Uterus (tissue), 4 donors: ENCODE data around the gene FAM221A. TPM values are rescaled to one million over a fixed set of nuclear protein-coding genes. Genes with fewer than 3 reads are reported as not detected.

Experiments used
- DNase-seq, 2 donors: peaks; one replicate each; pipeline ENCODE4 v3.0.0-alpha.2; 2019 to 2020
- H3K27ac ChIP-seq, 2 donors: fragments of 200-600 bp; sonication (generic); 1 replicate in 1 of 2; 2 replicates in 1 of 2; pipeline ENCODE4 v1.5.1; 2016 to 2018
- H3K27me3 ChIP-seq, 2 donors: fragments of 200-600 bp; sonication (generic); one replicate each; pipeline ENCODE4 v1.5.1; 2018 to 2019; ENCODE audit warnings: control low read depth in 1 of 2
- H3K36me3 ChIP-seq, 2 donors: fragments of 200-600 bp; sonication (generic); one replicate each; pipeline ENCODE4 v1.5.1; 2019; ENCODE audit warnings: control low read depth in 1 of 2
- H3K4me1 ChIP-seq, 2 donors: fragments of 200-600 bp; sonication (generic); one replicate each; pipeline ENCODE4 v1.5.1; 2018 to 2019; ENCODE audit warnings: control low read depth in 1 of 2
- H3K4me3 ChIP-seq, 2 donors: fragments of 200-600 bp; sonication (generic); 1 replicate in 1 of 2; 2 replicates in 1 of 2; pipeline ENCODE4 v1.5.1; 2018 to 2019; ENCODE audit warnings: mild to moderate bottlenecking in 1 of 2
- H3K9me3 ChIP-seq, 2 donors: fragments of 200-600 bp; sonication (generic); one replicate each; pipeline ENCODE4 v1.5.1; 2019; ENCODE audit warnings: control low read depth in 1 of 2
- POLR2A ChIP-seq, 2 donors: fragments of 450-650 bp; IDR thresholded peaks; one replicate each; pipeline ENCODE4 v1.6.1; 2016; ENCODE audit warnings: antibody characterized with exemption in 2 of 2, mild to moderate bottlenecking in 1 of 2, moderate library complexity in 1 of 2
- intact Hi-C: fragments of 100-400 bp; cut with DNase I; formaldehyde crosslinking; loops from one replicate; pipeline ENCODE4 v1.15.1; 2023; ENCODE audit warnings: low total_unique reads
- total RNA-seq, 4 donors: library from RNA; depleted of rRNA in 3 of 4; stranded (reverse); fragments of >200 nt in 3 of 4; gene quantifications; one replicate each; pipeline versions ENCODE4 v1.1.0 to v1.2.4, GENCODE V29; 2014 to 2023
- TF ChIP-seq, protein P1 (sequence below), 4 experiments: fragments of 200-600 bp in 2 of 4; fragments of 450-650 bp in 2 of 4; sonication (generic) in 2 of 4; IDR thresholded peaks; one replicate each; pipeline ENCODE4 v1.5.1; 2016 to 2019; ENCODE audit warnings: antibody characterized with exemption in 4 of 4, mild to moderate bottlenecking in 2 of 4, moderate library complexity in 1 of 4
- donor health status: DM: yes; HTN: yes; CAD: no.

The FAM221A gene, protein sequence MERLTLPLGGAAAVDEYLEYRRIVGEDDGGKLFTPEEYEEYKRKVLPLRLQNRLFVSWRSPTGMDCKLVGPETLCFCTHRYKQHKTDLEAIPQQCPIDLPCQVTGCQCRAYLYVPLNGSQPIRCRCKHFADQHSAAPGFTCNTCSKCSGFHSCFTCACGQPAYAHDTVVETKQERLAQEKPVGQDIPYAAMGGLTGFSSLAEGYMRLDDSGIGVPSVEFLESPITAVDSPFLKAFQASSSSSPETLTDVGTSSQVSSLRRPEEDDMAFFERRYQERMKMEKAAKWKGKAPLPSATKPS
- total RNA-seq, result 10 to 100 TPM in 1 of 4 donors, 1 to 10 TPM in 3; 4.7 to 11.5 (median 6.5) TPM

DNA sequence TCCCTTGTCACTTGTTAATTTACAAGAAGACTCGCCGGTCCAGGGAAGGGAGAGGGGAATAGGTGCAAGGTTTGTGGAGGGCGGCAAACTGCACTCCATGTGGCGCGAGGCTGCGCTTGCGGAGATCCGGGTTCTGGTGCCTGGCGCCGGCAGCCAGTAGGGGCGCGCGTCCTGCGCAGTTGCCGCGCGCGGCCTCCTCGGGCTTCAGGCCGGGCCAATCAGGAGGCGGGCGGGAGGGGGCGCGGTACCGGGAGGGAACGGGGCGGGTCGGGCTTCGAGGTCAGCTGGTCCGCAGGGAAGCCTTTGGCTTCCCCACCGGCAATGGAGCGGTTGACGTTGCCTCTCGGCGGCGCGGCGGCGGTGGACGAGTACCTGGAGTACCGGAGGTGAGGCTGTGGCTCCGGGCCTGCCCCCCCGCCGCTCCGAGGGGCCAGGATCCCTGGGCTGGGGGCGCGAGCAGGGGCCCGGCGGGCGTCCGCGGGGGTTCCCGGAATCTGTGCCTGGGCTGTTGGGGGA is at the start of gene FAM221A:
Gene FAM221A (plus strand): TSS at position 302 of the 516 bp plus-strand sequence. CDS start 20 bp downstream, at position 322.
- DNase-seq, result peak; percentile 85 to 87
- H3K9me3 ChIP-seq, result no peaks in the 10 kb centered on the region
- no peaks in the 10 kb centered on the region for H3K27me3 ChIP-seq
- no peaks in the 10 kb centered on the region for H3K4me1 ChIP-seq
- TF ChIP-seq, protein P1, sequence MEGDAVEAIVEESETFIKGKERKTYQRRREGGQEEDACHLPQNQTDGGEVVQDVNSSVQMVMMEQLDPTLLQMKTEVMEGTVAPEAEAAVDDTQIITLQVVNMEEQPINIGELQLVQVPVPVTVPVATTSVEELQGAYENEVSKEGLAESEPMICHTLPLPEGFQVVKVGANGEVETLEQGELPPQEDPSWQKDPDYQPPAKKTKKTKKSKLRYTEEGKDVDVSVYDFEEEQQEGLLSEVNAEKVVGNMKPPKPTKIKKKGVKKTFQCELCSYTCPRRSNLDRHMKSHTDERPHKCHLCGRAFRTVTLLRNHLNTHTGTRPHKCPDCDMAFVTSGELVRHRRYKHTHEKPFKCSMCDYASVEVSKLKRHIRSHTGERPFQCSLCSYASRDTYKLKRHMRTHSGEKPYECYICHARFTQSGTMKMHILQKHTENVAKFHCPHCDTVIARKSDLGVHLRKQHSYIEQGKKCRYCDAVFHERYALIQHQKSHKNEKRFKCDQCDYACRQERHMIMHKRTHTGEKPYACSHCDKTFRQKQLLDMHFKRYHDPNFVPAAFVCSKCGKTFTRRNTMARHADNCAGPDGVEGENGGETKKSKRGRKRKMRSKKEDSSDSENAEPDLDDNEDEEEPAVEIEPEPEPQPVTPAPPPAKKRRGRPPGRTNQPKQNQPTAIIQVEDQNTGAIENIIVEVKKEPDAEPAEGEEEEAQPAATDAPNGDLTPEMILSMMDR (IDR thresholded peaks at IDR 0.05), result peak; percentile 49 to 90 (median 74)
- TF ChIP-seq POLR2A (IDR thresholded peaks at IDR 0.05), result peak in 1 of 2 donors; percentile 34
- intact Hi-C loops, result no loop called here
- peak within 1 kb of the TSS; percentile 49 to 64 for H3K4me3 ChIP-seq
- H3K36me3 ChIP-seq, result no peaks in the 10 kb centered on the region
- peak within 1 kb of the TSS; percentile 79 to 87 for H3K27ac ChIP-seq

DNA sequence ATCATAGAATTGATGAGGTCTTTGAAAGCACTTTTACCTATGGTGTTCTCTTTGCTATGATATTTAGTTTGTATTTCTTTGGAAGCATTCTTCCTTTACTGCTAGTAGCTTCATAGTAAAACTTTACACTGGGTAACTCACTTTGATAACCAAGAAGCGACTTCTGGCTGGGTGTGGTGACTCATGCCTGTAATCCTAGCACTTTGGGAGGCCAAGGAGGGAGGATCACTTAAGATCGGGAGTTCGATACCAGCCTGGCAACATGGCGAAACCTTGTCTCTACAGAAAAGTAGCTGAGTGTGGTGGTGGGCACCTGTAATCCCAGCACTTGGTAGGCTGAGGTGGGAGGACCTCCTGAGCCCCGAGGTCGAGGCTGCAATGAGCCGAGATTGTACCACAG is 46.6 kb upstream of the FAM221A start:
- no peak overlapping the region for H3K4me3 ChIP-seq
- no peaks in the 10 kb centered on the region for H3K4me1 ChIP-seq
- DNase-seq, result no peak
- H3K36me3 ChIP-seq, result no peaks in the 10 kb centered on the region
- no peaks in the 10 kb centered on the region for H3K27me3 ChIP-seq
- no peak overlapping the region for H3K27ac ChIP-seq
- intact Hi-C loops, result no loop called here
- no peak for TF ChIP-seq POLR2A (IDR thresholded peaks at IDR 0.05)
- TF ChIP-seq, protein P1 (IDR thresholded peaks at IDR 0.05), result no peak
- no peaks in the 10 kb centered on the region for H3K9me3 ChIP-seq

DNA sequence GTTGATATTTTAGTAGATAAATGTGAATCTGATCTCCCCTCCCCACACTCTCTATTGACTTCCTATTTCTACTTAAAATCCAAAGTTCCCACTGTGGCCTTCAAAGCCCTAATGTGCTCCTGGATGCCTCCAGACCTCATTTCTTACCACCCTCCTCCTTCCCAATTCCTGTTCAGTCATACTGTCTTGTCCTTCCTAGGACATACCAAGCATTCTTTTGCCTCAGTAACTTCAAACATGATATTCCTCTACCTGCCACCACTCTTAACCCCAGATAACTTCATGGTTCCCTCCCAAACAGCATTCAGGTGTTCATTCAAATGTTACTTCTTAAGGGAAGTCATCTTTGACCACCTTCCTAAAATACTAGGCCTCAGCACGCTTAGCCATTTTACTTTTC is 34.2 kb upstream of the FAM221A start:
- intact Hi-C loops, result no loop called here
- Histone ChIP-seq H3K27me3 (no peaks in the 10 kb centered on the region), H3K4me3 (no peak overlapping the region), H3K9me3 (no peaks in the 10 kb centered on the region), H3K4me1 (no peaks in the 10 kb centered on the region), H3K36me3 (no peaks in the 10 kb centered on the region), H3K27ac (no peak overlapping the region)
- DNase-seq, result no peak
- TF ChIP-seq, protein P1 (IDR thresholded peaks at IDR 0.05), result no peak
- no peak for TF ChIP-seq POLR2A (IDR thresholded peaks at IDR 0.05)

DNA sequence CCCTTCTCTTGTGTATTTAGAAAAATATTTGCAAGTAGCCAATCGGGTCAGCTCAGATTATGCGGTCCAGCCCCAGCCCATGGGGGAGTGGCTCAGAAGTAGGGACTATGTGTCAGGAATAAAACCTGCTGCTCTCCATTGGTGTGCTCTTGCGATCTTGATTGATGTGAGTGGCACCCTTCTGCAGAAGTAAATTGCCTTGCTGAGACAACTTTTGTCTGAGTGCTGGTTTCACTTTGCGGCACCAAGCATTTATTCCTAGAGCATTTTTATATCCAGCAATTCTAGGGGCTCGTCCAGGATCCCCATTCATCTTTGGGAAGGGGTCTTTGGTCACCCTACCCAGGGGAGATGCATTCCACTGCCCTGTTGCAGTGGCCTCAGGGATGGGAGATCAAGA is 26.1 kb upstream of the FAM221A start:
- Histone ChIP-seq H3K27ac (no peak overlapping the region), H3K9me3 (peaks cover 0 to 9% of the 10 kb centered on the region in 2 donors), H3K4me1 (no peaks in the 10 kb centered on the region), H3K36me3 (no peaks in the 10 kb centered on the region), H3K4me3 (no peak overlapping the region), H3K27me3 (no peaks in the 10 kb centered on the region)
- no peak for TF ChIP-seq POLR2A (IDR thresholded peaks at IDR 0.05)
- TF ChIP-seq, protein P1 (IDR thresholded peaks at IDR 0.05), result no peak
- intact Hi-C loops, result no loop called here
- DNase-seq, result no peak

DNA sequence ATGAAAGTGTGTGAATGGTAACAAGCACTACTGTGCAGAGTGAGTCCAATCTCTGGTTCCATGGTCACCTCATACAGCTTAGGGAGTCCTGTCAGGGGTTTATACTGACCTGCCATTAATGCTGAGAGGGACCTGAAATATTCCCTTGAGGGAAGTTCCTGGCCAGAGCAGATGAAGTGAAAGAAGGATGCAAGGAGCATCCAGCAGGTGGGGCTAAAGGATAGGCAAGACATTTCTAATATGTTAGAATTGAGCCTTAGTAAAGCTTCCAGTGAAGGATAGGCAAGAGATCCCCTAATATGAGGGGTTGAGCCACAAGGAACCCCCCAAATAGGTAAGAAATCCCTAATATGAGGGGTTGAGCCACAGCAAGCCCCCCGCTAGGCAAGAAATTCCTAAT is 25.5 kb upstream of the FAM221A start:
- no peak for TF ChIP-seq POLR2A (IDR thresholded peaks at IDR 0.05)
- TF ChIP-seq, protein P1 (IDR thresholded peaks at IDR 0.05), result no peak
- intact Hi-C loops, result no loop called here
- Histone ChIP-seq H3K4me1 (no peaks in the 10 kb centered on the region), H3K4me3 (no peak overlapping the region), H3K27me3 (no peaks in the 10 kb centered on the region), H3K36me3 (no peaks in the 10 kb centered on the region), H3K27ac (no peak overlapping the region), H3K9me3 (peaks cover 0 to 9% of the 10 kb centered on the region in 2 donors)
- no peak for DNase-seq
